HG03097 (cell line): Measurements from ENCODE around the gene RFK.

ENCODE experiments used
- ATAC-seq: cut with Tn5 transposase; IDR thresholded peaks from one replicate; pipeline ENCODE4 v1.9.1; 2021; ENCODE audit not compliant: unreplicated experiment, low FRiP score

The RFK gene

GRCh38 chr9:76341616-76342015 is 52.6 kb downstream of the RFK start:
- no peak for ATAC-seq

DNA sequence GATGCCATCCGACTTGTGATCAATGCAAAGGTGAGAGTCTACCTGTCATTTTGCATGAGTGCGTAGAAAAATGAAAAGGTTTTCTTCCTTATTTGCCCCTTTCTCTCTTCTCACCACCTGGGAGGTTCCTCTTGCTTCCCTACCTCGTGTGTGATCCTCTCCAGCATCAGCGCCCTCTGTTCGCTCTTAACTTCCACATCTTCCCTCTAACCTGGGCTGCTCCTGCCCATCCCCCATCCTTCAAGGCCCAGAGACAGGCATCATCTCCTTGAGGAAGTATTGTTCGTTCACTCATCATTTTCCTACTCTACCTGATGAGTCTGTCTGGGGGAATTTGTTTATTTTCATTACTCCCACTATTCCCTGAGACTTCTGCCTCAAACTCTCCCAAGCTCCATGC is 55.8 kb downstream of the RFK start:
- no peak for ATAC-seq

GRCh38 chr9:76336027-76336426 is 58.2 kb downstream of the RFK start:
- no peak for ATAC-seq
